ENCODE data around the gene PLPP1. TPM values are rescaled to one million over a fixed set of nuclear protein-coding genes. Genes with fewer than 3 reads are reported as not detected.

Gene PLPP1
- total and polyA plus RNA-seq, 2 donors (not counting 1 experiment from before 2014, with no cell fraction given) = 5.5 to 8.8 TPM

DNA sequence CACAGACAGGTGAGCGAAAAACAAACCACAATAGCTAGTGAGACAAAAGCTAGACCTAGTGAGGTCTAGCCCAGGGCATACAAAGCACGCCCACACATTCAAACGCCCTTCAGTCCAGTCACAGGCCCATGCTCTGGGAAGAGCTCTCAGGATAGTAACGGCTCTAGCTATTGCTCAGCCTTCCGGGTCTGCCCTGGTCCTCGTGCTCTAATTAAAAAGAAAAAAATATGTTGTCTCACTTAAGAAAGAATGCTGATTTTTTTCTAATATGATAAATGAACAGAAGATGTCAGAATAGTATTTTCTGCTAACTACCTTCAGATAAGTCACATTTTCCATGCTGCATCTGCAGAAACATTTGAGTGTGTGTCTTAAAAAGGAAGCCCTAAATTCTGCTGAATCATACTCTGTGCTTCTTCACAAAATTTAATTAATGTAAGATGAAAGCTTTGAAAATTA, 94.5 kb downstream of the PLPP1 start:
- Mint-ChIP-seq H3K9me3 (ENCODE audit: insufficient read depth) (peaks cover 2% of the 10 kb centered on the region), H3K4me1 (peaks cover 4% of the 10 kb centered on the region), H3K4me3 (no peak overlapping the region), H3K27ac (no peak overlapping the region), H3K27me3 (no peaks in the 10 kb centered on the region)
- DNase-seq (no peak), ATAC-seq (ENCODE audit: low read depth) (no peak)
- Histone ChIP-seq H3K27ac (ENCODE audit: low read length in 2 of 2) (no peak overlapping the region), H2AFZ (ENCODE audit: insufficient read depth, low read depth, low read length, poor library complexity, severe bottlenecking) (no peak overlapping the region), H3K4me3 (ENCODE audit: control extremely low read depth in 1 of 5, extremely low read depth in 1 of 5, insufficient read depth in 1 of 5, low read depth in 2 of 5, low read length in 4 of 5) (no peak overlapping the region), H3K4me1 (ENCODE audit: control insufficient read depth in 2 of 2, insufficient read depth in 2 of 2, low read length in 2 of 2) (no peaks in the 10 kb centered on the region), H3K9me3 (ENCODE audit: control extremely low read depth in 1 of 3, control insufficient read depth in 2 of 3, insufficient read depth in 1 of 3, low read length in 2 of 3) (peaks cover 0 to 9% (median 3%) of the 10 kb centered on the region in 3 donors), H3K36me3 (replicated peaks in 1 of 2; ENCODE audit: control extremely low read depth in 1 of 2, control insufficient read depth in 1 of 2, extremely low read depth in 1 of 2, insufficient read depth in 2 of 2, low read length in 1 of 2) (peaks cover 0 to 2% of the 10 kb centered on the region in 2 experiments), H3K4me2 (replicated peaks; ENCODE audit: low read depth, low read length, poor library complexity, severe bottlenecking) (no peak overlapping the region), H3K9ac (ENCODE audit: low read length) (no peak overlapping the region), H4K20me1 (ENCODE audit: control insufficient read depth, insufficient read depth, low read length, poor library complexity, severe bottlenecking) (no peaks in the 10 kb centered on the region), H3K27me3 (replicated peaks in 1 of 4; ENCODE audit: control extremely low read depth in 1 of 4, control insufficient read depth in 3 of 4, insufficient read depth in 4 of 4, low read length in 3 of 4) (no peaks in the 10 kb centered on the region), H3K79me2 (ENCODE audit: control insufficient read depth, insufficient read depth, low read length) (no peaks in the 10 kb centered on the region)
- 80% methylated on average over 3 of the region's 6 CpGs for WGBS (ENCODE audit: insufficient coverage)
- POLR2A ChIA-PET = no interaction called here
- TF ChIP-seq, protein P1, sequence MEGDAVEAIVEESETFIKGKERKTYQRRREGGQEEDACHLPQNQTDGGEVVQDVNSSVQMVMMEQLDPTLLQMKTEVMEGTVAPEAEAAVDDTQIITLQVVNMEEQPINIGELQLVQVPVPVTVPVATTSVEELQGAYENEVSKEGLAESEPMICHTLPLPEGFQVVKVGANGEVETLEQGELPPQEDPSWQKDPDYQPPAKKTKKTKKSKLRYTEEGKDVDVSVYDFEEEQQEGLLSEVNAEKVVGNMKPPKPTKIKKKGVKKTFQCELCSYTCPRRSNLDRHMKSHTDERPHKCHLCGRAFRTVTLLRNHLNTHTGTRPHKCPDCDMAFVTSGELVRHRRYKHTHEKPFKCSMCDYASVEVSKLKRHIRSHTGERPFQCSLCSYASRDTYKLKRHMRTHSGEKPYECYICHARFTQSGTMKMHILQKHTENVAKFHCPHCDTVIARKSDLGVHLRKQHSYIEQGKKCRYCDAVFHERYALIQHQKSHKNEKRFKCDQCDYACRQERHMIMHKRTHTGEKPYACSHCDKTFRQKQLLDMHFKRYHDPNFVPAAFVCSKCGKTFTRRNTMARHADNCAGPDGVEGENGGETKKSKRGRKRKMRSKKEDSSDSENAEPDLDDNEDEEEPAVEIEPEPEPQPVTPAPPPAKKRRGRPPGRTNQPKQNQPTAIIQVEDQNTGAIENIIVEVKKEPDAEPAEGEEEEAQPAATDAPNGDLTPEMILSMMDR (IDR thresholded peaks at IDR 0.05) = no peak
- TF ChIP-seq EZH2 (IDR thresholded peaks at IDR 0.05; ENCODE audit: borderline replicate concordance, insufficient read depth, low read depth, low read length, poor library complexity, severe bottlenecking) = no peak
- CTCF ChIA-PET = no interaction called here
- intact Hi-C loops (cut with micrococcal nuclease) = no loop called here

DNA sequence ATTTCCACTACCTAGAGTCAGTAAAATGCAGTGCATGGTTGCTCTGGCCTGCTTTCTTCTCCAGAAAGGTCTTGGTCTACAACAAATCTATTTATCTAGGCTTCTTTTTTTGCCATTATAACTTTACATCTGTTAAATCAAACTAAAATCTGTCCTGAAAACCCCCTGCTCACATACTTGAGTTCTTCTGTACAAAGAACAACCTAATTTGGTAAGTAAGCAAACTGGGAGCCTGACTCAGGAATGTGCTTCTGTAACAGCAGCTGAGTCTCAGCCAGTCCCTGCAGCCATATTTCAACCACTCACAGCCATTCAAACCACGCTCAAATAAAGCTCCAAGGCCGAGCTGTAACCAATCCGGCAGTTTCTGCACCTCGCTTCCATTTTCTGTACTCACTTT, 95.8 kb downstream of the PLPP1 start:
- Histone ChIP-seq H2AFZ (ENCODE audit: insufficient read depth, low read depth, low read length, poor library complexity, severe bottlenecking) (no peak overlapping the region), H3K4me1 (ENCODE audit: control insufficient read depth in 2 of 2, insufficient read depth in 2 of 2, low read length in 2 of 2) (no peaks in the 10 kb centered on the region), H3K36me3 (replicated peaks in 1 of 2; ENCODE audit: control extremely low read depth in 1 of 2, control insufficient read depth in 1 of 2, extremely low read depth in 1 of 2, insufficient read depth in 2 of 2, low read length in 1 of 2) (peaks cover 0 to 2% of the 10 kb centered on the region in 2 experiments), H3K4me3 (ENCODE audit: control extremely low read depth in 1 of 5, extremely low read depth in 1 of 5, insufficient read depth in 1 of 5, low read depth in 2 of 5, low read length in 4 of 5) (no peak overlapping the region), H3K4me2 (replicated peaks; ENCODE audit: low read depth, low read length, poor library complexity, severe bottlenecking) (no peak overlapping the region), H3K9me3 (ENCODE audit: control extremely low read depth in 1 of 3, control insufficient read depth in 2 of 3, insufficient read depth in 1 of 3, low read length in 2 of 3) (peaks cover 0 to 9% (median 9%) of the 10 kb centered on the region in 3 donors), H3K9ac (ENCODE audit: low read length) (no peak overlapping the region), H4K20me1 (ENCODE audit: control insufficient read depth, insufficient read depth, low read length, poor library complexity, severe bottlenecking) (no peaks in the 10 kb centered on the region), H3K27me3 (replicated peaks in 1 of 4; ENCODE audit: control extremely low read depth in 1 of 4, control insufficient read depth in 3 of 4, insufficient read depth in 4 of 4, low read length in 3 of 4) (no peaks in the 10 kb centered on the region), H3K27ac (ENCODE audit: low read length in 2 of 2) (no peak overlapping the region), H3K79me2 (ENCODE audit: control insufficient read depth, insufficient read depth, low read length) (no peaks in the 10 kb centered on the region)
- WGBS (ENCODE audit: insufficient coverage) = 91% methylated on average over 4 of the region's 4 CpGs
- peak overlapping the region; percentile 8 for H3K27ac Mint-ChIP-seq
- no peak for TF ChIP-seq EZH2 (IDR thresholded peaks at IDR 0.05; ENCODE audit: borderline replicate concordance, insufficient read depth, low read depth, low read length, poor library complexity, severe bottlenecking)
- no peak overlapping the region for H3K4me3 Mint-ChIP-seq
- H3K9me3 Mint-ChIP-seq (ENCODE audit: insufficient read depth) = peaks cover 9% of the 10 kb centered on the region
- ChIA-PET POLR2A (no interaction called here), CTCF (interaction anchor here (0.5 kb wide), 1 partner anchor 148 kb away, joined by 5 read pairs; no protein-coding TSS in a partner anchor)
- no peak for DNase-seq
- intact Hi-C loops (cut with micrococcal nuclease) = no loop called here
- H3K27me3 Mint-ChIP-seq = no peaks in the 10 kb centered on the region
- ATAC-seq (ENCODE audit: low read depth) = no peak
- H3K4me1 Mint-ChIP-seq = peaks cover 4% of the 10 kb centered on the region
